Measurements from ENCODE around the gene PABPN1L.

GRCh38 chr16:88857728-88858339, 8.6 kb downstream of the PABPN1L start:
- TF ChIP-seq CTCF (IDR thresholded peaks at IDR 0.05) = peak; percentile 12 to 66 (median 65)
- no peak for TF ChIP-seq POLR2A (IDR thresholded peaks at IDR 0.05)

Measured in testis (tissue), 2 donors.